ENCODE measurements around the gene TTC24.
"Not testable (repeated sequence)": the region's sequence is repeated elsewhere in the genome, so short reads cannot be mapped to it uniquely, and the experiment has no call there.

The TTC24 gene

GRCh38 chr1:156602557-156602993, 23.1 kb downstream of the TTC24 start:
- H3K4me3 ChIP-seq (ENCODE audit: low read depth, low read length): no peak overlapping the region

GRCh38 chr1:156607344-156607743, 27.8 kb downstream of the TTC24 start:
- not testable (repeated sequence) for H3K4me3 ChIP-seq (ENCODE audit: low read depth, low read length)

GRCh38 chr1:156608036-156608674, 28.6 kb downstream of the TTC24 start:
- no peak overlapping the region for H3K4me3 ChIP-seq (ENCODE audit: low read depth, low read length)

GRCh38 chr1:156608981-156609380, 29.5 kb downstream of the TTC24 start:
- no peak overlapping the region for H3K4me3 ChIP-seq (ENCODE audit: low read depth, low read length)

DNA sequence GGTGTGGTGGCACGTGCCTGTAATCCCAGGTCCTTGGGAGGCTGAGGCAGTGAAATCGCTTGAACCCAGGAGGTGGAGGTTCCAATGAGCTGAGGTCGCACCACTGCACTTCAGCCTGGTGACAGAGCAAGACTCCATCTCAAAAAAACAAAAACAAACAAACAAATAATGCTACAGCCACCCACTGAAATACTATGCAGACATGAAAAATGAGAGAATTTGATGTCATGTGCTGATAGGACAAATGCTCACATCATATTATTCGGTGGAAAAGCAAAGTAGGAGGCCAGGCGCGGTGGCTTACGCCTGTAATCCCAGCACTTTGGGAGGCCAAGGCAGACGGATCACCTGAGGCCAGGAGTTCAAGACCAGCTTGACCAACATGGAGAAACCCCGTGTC, 30.5 kb downstream of the TTC24 start:
- not testable (repeated sequence) for H3K4me3 ChIP-seq (ENCODE audit: low read depth, low read length)

DNA sequence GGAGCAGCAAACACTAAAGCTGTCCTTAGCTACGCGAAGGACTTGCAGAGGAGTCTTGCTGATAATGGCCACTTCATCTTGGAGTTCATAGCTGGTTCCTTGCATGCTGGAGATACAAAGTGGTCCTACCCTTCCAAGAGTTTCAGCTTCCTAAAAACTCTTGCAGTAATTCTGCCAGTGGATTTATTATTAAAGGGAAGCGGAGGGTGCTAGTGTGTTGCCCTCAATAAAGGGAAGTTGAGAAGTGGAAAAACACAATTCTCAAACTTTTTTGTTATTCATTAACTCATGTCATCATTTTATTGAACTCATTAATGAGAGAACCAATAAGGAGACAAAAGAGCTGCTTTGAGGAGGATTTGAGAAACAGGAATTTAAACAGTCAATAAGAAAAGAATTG, 33.1 kb downstream of the TTC24 start:
- H3K4me3 ChIP-seq (ENCODE audit: low read depth, low read length): no peak overlapping the region

DNA sequence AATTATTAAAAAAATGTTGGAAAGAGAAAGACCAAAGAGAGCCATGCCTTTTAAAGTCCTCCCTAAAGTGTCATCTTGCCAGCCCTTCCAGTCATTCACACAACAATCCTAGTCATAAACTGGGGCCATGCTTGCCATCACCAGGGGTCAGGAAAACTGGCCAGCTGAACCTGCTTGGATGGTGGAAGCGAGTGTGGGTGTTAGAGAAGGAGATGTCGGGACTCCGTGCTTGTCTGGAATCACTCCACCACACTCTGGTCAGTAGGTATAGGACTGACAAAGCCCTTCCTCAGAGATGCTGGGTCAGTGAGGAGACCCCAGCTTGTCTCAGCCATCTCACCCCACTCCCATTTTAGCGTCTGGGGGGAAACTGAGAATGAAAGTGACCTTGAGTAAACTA, 36.4 kb downstream of the TTC24 start:
- H3K4me3 ChIP-seq (ENCODE audit: low read depth, low read length): no peak overlapping the region

DNA sequence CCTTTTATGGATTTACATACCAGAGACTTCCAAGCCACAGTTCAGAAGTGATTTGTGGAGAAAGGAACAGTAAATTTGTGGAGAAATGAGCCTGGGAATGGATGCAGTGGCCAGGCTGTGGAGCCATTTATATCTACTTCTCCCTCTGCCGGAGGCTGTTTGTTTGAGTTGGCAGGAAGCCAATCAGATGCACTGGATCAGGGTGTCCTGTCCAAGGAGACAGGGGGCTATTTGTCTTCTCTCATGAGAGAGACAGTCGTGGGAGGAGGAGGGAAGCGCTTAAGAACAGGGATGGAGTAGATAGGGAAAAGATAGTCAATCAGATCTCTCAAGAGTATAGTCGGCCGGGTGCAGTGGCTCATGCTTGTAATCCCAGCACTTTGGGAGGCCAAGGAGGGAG, 36.9 kb downstream of the TTC24 start:
- no peak overlapping the region for H3K4me3 ChIP-seq (ENCODE audit: low read depth, low read length)

DNA sequence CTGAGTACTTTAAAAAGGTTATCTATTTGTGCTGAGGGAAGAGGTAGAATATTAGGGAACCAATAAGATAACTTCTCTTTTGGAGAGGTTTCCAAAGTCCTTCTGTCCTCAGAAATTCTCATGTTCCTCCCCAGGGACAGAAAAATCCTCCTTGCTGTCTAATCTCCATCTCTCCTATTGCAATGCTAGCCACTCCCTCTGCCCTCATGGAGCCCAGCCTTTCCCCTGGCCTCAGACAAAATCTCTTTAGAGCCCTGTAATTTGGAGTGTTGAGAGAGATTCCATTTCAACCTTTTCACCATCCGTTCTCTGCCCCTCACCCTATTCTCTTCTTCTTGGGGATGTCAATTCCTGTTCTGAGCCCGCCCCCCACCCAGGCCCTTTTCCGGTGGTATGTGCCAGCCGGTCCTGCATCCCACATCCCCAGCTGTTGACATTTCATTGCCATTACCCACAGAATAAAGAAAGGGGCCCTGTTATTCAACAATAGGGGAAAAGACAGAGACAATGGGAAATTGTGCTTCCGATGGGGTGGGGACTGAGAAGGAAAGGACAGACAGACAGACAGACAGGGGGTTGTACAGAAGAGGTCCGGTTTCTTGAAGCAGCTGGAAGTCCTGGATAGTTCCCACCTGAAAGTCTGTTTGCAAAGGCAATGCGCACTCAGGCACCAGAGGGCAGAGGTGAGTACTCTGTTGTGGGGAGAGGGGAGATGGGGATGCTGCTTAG, 39.5 kb downstream of the TTC24 start, which contains the start of gene HAPLN2:
HAPLN2 (plus strand) TSS at position 563 of the 729 bp plus-strand sequence. CDS start 4,076 bp downstream, outside the sequence.
- no peak within 1 kb of the TSS for H3K4me3 ChIP-seq (ENCODE audit: low read depth, low read length)

DNA sequence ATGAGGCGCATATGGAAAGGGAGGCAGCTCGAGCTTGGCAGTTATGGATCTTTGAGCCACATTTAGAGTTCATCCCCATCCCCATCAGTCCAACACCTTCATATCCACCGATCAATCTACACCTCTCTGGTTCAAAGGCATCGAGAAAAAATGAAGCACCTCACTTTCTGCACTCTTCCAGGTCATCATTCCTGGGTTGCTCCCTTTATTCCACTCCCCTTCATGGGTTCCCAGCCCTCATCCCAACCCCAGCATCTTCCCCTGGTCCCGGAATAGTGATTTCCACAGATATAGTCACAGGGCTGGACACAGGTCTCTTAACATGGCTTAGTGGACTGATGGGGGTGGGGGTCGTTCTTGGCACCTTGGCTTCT, 40.0 kb downstream of the TTC24 start:
- no peak overlapping the region for H3K4me3 ChIP-seq (ENCODE audit: low read depth, low read length)

- H3K4me3 ChIP-seq (ENCODE audit: low read depth, low read length): no peak overlapping the region
These were observed 43.2 kb downstream of the TTC24 start for GRCh38 chr1:156622581-156623297.

GRCh38 chr1:156623946-156624813, 44.7 kb downstream of the TTC24 start:
- peak overlapping the region; percentile 43 for H3K4me3 ChIP-seq (ENCODE audit: low read depth, low read length)

DNA sequence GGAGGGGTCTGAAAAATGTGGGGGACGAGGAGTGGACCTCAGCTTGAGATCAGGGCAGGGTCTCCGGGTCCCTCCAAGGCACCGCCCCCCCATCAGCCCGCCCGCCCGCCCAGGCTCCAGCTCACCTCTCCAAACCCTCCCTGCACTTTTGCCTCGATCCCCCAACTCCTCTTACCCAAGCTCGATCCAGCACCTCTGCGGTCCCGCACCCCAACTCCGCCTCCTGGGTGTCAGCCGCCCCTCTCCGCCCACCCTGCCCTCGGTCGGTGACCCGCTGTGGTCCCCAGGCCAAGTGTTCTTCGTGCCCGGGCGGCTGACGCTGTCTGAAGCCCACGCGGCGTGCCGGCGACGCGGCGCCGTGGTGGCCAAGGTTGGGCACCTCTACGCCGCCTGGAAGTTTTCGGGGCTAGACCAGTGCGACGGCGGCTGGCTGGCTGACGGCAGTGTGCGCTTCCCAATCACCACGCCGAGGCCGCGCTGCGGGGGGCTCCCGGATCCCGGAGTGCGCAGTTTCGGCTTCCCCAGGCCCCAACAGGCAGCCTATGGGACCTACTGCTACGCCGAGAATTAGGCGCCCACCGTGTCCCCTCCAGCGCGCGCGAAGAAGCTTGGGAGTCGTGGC, 45.4 kb downstream of the TTC24 start:
- H3K4me3 ChIP-seq (ENCODE audit: low read depth, low read length): peak overlapping the region; percentile 43

GRCh38 chr1:156625436-156626078, 46.0 kb downstream of the TTC24 start:
- peak overlapping the region; percentile 28 for H3K4me3 ChIP-seq (ENCODE audit: low read depth, low read length)

DNA sequence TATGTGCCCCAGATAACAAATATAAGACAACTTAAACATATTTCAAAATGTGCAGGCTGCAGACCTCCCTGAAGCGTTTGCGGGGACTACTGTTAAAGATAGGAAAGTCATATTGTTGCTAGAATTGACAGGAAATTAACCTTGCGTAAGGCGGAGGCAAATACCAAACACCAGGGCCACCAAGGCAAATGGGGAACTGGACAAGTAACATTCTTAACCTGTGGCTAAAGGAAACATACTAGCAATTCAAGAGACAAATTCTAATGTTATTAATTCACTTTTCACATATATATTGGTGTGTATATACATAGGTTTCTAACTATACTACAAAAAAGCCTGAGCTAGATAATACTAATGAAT, 46.5 kb downstream of the TTC24 start:
- no peak overlapping the region for H3K4me3 ChIP-seq (ENCODE audit: low read depth, low read length)

DNA sequence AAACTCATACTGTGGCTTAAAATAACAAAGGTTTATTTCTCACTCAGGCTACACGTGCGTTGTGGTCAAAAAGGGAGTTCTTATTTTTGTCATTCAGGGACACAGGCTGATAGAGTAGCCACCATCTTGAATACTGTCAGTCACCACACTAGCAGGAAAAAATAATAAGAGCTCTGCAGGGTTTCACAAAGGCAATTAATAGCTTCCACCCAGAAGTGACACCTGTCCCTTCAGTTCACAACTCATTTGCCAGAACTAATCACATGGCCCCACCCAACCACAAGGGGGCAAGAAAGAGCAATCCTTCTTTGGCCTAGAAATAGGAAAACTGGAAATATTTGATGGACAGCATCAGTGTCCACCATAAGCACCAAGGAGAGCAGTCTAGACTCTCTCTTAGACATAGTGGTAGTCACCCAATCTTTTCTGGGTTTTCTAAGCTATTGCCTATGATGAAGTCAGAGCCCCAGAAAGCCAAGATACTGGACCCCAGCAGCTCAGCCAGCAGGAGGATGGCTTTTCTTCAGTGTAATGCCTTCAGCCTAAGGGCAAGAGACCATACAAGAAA, 47.9 kb downstream of the TTC24 start:
- no peak overlapping the region for H3K4me3 ChIP-seq (ENCODE audit: low read depth, low read length)

DNA sequence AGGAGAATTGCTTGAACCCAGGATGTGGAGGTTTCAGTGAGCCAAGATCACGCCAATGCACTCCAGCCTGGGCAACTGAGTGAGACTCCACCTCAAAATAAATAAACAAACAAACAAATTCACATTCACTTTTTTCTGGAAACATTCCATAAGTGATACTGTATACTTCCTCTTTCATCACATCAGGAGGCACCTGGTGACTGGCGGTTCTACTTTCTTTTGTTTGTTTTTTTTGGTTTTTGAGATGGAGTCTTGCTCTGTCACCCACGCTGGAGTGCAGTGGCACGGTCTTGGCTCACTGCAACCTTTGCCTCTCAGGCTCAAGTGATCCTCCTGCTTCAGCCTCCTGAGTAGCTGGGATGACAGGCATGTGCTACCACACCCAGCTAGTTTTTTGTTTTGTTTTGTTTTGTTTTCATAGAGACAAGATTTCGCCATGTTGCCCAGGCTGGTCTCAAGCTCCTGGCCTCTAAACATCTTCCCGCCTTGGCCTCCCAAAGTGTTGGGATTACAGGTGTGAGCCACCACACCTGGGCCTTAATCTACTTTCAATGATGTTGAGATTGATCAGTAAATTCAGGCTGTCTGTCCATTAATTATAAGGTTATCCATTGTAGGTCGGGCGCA, 50.4 kb downstream of the TTC24 start:
- no peak overlapping the region for H3K4me3 ChIP-seq (ENCODE audit: low read depth, low read length)

GRCh38 chr1:156631152-156631551, 51.6 kb downstream of the TTC24 start:
- H3K4me3 ChIP-seq (ENCODE audit: low read depth, low read length): not testable (repeated sequence)

DNA sequence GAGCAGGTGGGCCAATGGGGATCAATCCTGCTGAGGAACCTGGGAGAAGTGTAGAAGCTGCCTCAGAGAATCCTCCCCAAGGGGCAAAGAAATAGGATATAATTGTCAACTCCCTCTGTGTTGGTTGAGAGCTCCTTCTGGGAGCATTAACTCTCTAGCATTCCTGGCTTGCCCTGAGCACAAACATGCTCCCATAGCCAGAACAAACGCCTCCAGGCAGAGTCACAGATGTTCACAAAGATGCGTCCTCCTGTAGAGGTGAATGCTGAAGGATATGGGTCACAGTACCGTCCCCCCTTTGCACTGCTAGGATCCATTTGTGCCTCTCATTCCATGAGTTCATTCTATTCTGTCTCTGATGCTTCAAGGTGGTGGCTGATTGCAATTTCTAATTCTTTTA, 52.8 kb downstream of the TTC24 start:
- no peak overlapping the region for H3K4me3 ChIP-seq (ENCODE audit: low read depth, low read length)
